K562 (cell line): Measurements from ENCODE around the gene ACOT7. TPM values are rescaled to one million over a fixed set of nuclear protein-coding genes. Genes with fewer than 3 reads are reported as not detected.

ENCODE experiments used
- CBX2 ChIP-seq: fragments of 200-600 bp; sonication (generic); IDR thresholded peaks from one replicate; pipeline ENCODE4 v1.6.1; 2012; ENCODE audit warnings: mild to moderate bottlenecking, low read length, inconsistent platforms; ENCODE audit not compliant: insufficient read depth, poor library complexity, severe bottlenecking
- E2F8 ChIP-seq: fragments of 450-650 bp; IDR thresholded peaks from 2 replicates; pipeline ENCODE4 v1.7.1; 2018; ENCODE audit warnings: mild to moderate bottlenecking, low read depth; ENCODE audit not compliant: partially characterized antibody
- ETV6 ChIP-seq, 3 experiments: fragments of 150-350 bp in 1 of 3; sonication (generic) in 1 of 3; formaldehyde crosslinking in 1 of 3; IDR thresholded peaks; 2 replicates each; pipeline versions ENCODE4 v1.6.1 to v1.8.0; 2014 to 2022; ENCODE audit warnings: borderline replicate concordance in 2 of 3, low read depth in 2 of 3, antibody characterized with exemption in 1 of 3, low read length in 1 of 3, mild to moderate bottlenecking in 1 of 3, missing genetic modification reagents in 1 of 3
- FIP1L1 ChIP-seq: fragments of 200-400 bp; formaldehyde crosslinking; IDR thresholded peaks from 2 replicates; pipeline ENCODE4 v1.6.1; 2018; ENCODE audit warnings: mild to moderate bottlenecking, low read depth, low read length; ENCODE audit not compliant: poor library complexity, severe bottlenecking
- HOMEZ ChIP-seq: fragments of 250-450 bp; sonication (Bioruptor Pico); IDR thresholded peaks from 2 replicates; pipeline ENCODE4 v1.4.0; 2020; ENCODE audit warnings: mild to moderate bottlenecking, moderate library complexity
- LARP7 ChIP-seq: fragments of 450-650 bp; IDR thresholded peaks from 2 replicates; pipeline ENCODE4 v1.6.1; 2016
- MNT ChIP-seq, 2 experiments: fragments of 450-650 bp; conservative IDR thresholded peaks; 2 replicates each; pipeline ENCODE4 v1.6.1; 2017; ENCODE audit warnings: mild to moderate bottlenecking in 2 of 2, moderate library complexity in 2 of 2
- NFIC ChIP-seq: fragments of 450-650 bp; IDR thresholded peaks from 2 replicates; pipeline ENCODE4 v1.6.1; 2017; ENCODE audit warnings: mild to moderate bottlenecking, inconsistent platforms
- PHF21A ChIP-seq: fragments of 450-650 bp; IDR thresholded peaks from 2 replicates; pipeline ENCODE4 v1.6.1; 2017; ENCODE audit warnings: low read depth, borderline replicate concordance
- PHF8 ChIP-seq: fragments of 200-600 bp; sonication (generic); IDR thresholded peaks from 2 replicates; pipeline ENCODE4 v1.6.1; 2012; ENCODE audit warnings: mixed run types, mild to moderate bottlenecking, inconsistent platforms, low read length, moderate library complexity, borderline replicate concordance
- POLR2G ChIP-seq: fragments of 200-400 bp; formaldehyde crosslinking; IDR thresholded peaks from 2 replicates; pipeline ENCODE4 v1.6.1; 2017; ENCODE audit warnings: low read depth, mild to moderate bottlenecking, antibody characterized with exemption, low read length, moderate library complexity
- PPARD ChIP-seq: fragments of 250-450 bp; sonication (Bioruptor Pico); IDR thresholded peaks from 2 replicates; pipeline ENCODE4 v1.8.0; 2022; ENCODE audit warnings: inconsistent platforms, mild to moderate bottlenecking, moderate library complexity
- RB1 ChIP-seq: fragments of 450-650 bp; IDR thresholded peaks from 2 replicates; pipeline ENCODE4 v1.6.1; 2017; ENCODE audit warnings: low read depth, mild to moderate bottlenecking
- SAP30 ChIP-seq: fragments of 200-600 bp; sonication (generic); IDR thresholded peaks from 2 replicates; pipeline ENCODE4 v1.6.1; 2012; ENCODE audit warnings: borderline replicate concordance, low read depth, mild to moderate bottlenecking, moderate library complexity, low read length, control low read depth, inconsistent platforms; ENCODE audit not compliant: insufficient read depth, poor library complexity, severe bottlenecking
- TEAD1 ChIP-seq, 2 experiments: fragments of 450-650 bp in 1 of 2; sonication (generic) in 1 of 2; formaldehyde crosslinking; IDR thresholded peaks; 2 replicates each; pipeline versions ENCODE4 v1.4.0 to v1.8.0; 2020 to 2022; ENCODE audit warnings: mild to moderate bottlenecking in 2 of 2, missing genetic modification reagents in 1 of 2
- WHSC1 ChIP-seq: IDR thresholded peaks from one replicate; pipeline ENCODE4 v1.6.1; 2012; ENCODE audit warnings: low read length, control low read depth, inconsistent platforms
- ZNF282 ChIP-seq: sonication (generic); formaldehyde crosslinking; IDR thresholded peaks from 2 replicates; pipeline ENCODE4 v1.8.1; 2023; ENCODE audit warnings: missing genetic modification reagents
- ZNF740 ChIP-seq, 3 experiments: fragments of 200-800 bp in 1 of 3; sonication (Bioruptor generic) in 1 of 3; sonication (generic) in 1 of 3; formaldehyde crosslinking in 1 of 3; IDR thresholded peaks; 2 replicates each; pipeline versions ENCODE4 v1.6.1 to v1.8.0; 2016 to 2022; ENCODE audit warnings: mild to moderate bottlenecking in 2 of 3, missing compliant biosample characterization in 2 of 3, missing genetic modification characterization in 2 of 3, missing genetic modification reagents in 1 of 3
- polyA plus RNA-seq, 8 experiments: library from polyadenylated mRNA; depleted of rRNA in 4 of 8; stranded (reverse) in 5 of 8; unstranded in 3 of 8; fragments of >200 nt; fragmentation: Nextera tagmentation in 2 of 8; fragmentation: Illumina TruSeq in 1 of 8; extraction: Ambion mirVana in 2 of 8; extraction: Trizol in 1 of 8; gene quantifications; 2 replicates each; pipeline versions ENCODE4 v1.2.1 to v1.2.3, GENCODE V29; 2011 to 2014; ENCODE audit warnings: inconsistent platforms in 1 of 8, missing spikeins in 1 of 8
- total RNA-seq, 7 experiments: library from RNA; depleted of rRNA in 6 of 7; stranded (reverse); fragments of >200 nt in 6 of 7; fragmentation: Illumina TruSeq in 2 of 7; extraction: Trizol in 2 of 7; gene quantifications; 2 replicates each; pipeline versions ENCODE4 v1.2.1 to v1.2.3, GENCODE V29; 2011 to 2021; ENCODE audit warnings: low replicate concordance in 1 of 7

The ACOT7 gene
- total and polyA plus RNA-seq, 9 of the 15 experiments (the other 6 are each of a cell fraction or from before 2014, with no cell fraction given), result 7.0 to 92.6 (median 37.2) TPM

- TF ChIP-seq WHSC1 (no peak), RB1 (peak; percentile 6; the same call in 1 of the 2 replicates), SAP30 (peak; percentile 95), TEAD1 (CRISPR knock-in tag; IDR thresholded peaks at IDR 0.05) (0 out of 4 replicates have a peak, but pooled peaks of 1 of the 2 experiments have one; percentile 24), CBX2 (no peak), LARP7 (no peak), HOMEZ (CRISPR knock-in tag) (no peak), FIP1L1 (peak; percentile 65), POLR2G (peak; percentile 82), MNT (conservative IDR thresholded peaks at IDR 0.05) (no peak), E2F8 (no peak), NFIC (no peak), ZNF740 (CRISPR knock-in tag; IDR thresholded peaks at IDR 0.05) (no peak; the same call in 1 of the 2 replicates), ZNF740 (tag; IDR thresholded peaks at IDR 0.05) (no peak), ETV6 (IDR thresholded peaks at IDR 0.05; ENCODE audit: borderline replicate concordance in 1 of 2, low read depth in 2 of 2, low read length in 1 of 2) (no peak), ETV6 (CRISPR knock-in tag; IDR thresholded peaks at IDR 0.05; ENCODE audit: borderline replicate concordance) (no peak), PHF8 (peak; percentile 7; the same call in 1 of the 2 replicates), PHF21A (0 out of 2 replicates have a peak, but pooled peaks have one; percentile 20), ZNF282 (no peak), PPARD (no peak)
Measured at GRCh38 chr1:6392809-6393399, 663 bp downstream of the ACOT7 start (continued).
